Astrocyte of the spinal cord (primary cell): ENCODE measurements around the gene ZP1.
A peak's percentile ranks its signal among the peaks of the same experiment; 100 is the strongest.

Experiments used
- DNase-seq: peaks from one replicate; pipeline ENCODE4 v3.0.0; 2011; ENCODE audit warnings: low read depth, low spot score
- H3K4me3 ChIP-seq: 2 replicates; pipeline ENCODE4 v1.5.1; 2011; ENCODE audit warnings: low read depth, mild to moderate bottlenecking, low read length, moderate library complexity
- CTCF ChIP-seq: IDR thresholded peaks from 2 replicates; pipeline ENCODE4 v1.5.1; 2012; ENCODE audit warnings: low read depth, mild to moderate bottlenecking, low read length, inconsistent platforms
- in situ Hi-C: cut with HindIII; loops from 2 replicates; pipeline ENCODE4 v1.10.0; 2017; ENCODE audit warnings: low sequenced_read_pairs

The ZP1 gene

GRCh38 chr11:60844870-60845221 is 22.5 kb upstream of the ZP1 start:
- DNase-seq = peak; percentile 29
- in situ Hi-C loops = no loop called here
- TF ChIP-seq CTCF = no peak
- H3K4me3 ChIP-seq = peak overlapping the region; percentile 93

- peak overlapping the region; percentile 93 for H3K4me3 ChIP-seq
- peak; percentile 23 for DNase-seq
- no peak for TF ChIP-seq CTCF
- in situ Hi-C loops = no loop called here
Observed at GRCh38 chr11:60845338-60845737, 22.0 kb upstream of the ZP1 start.

- DNase-seq = peak; percentile 83
- no peak for TF ChIP-seq CTCF
- in situ Hi-C loops = no loop called here
- H3K4me3 ChIP-seq = no peak overlapping the region
Observed at GRCh38 chr11:60847281-60847680, 20.1 kb upstream of the ZP1 start.

- TF ChIP-seq CTCF = no peak
Observed at GRCh38 chr11:60847896-60848295, 19.4 kb upstream of the ZP1 start.

GRCh38 chr11:60848714-60849151 is 18.6 kb upstream of the ZP1 start:
- no peak overlapping the region for H3K4me3 ChIP-seq
- no peak for TF ChIP-seq CTCF
- in situ Hi-C loops = no loop called here
- DNase-seq = no peak

More at GRCh38 chr11:60847896-60848295, 19.4 kb upstream of the ZP1 start:
- in situ Hi-C loops = no loop called here
- no peak overlapping the region for H3K4me3 ChIP-seq
- DNase-seq = no peak

- in situ Hi-C loops = no loop called here
- TF ChIP-seq CTCF = no peak
- H3K4me3 ChIP-seq = no peak overlapping the region
- DNase-seq = no peak
Observed at GRCh38 chr11:60849641-60850520, 17.5 kb upstream of the ZP1 start.
